ENCODE data around the gene OXLD1. TPM values are rescaled to one million over a fixed set of nuclear protein-coding genes. Genes with fewer than 3 reads are reported as not detected.

The OXLD1 gene
- total RNA-seq, 4 donors from 2014 or later, result 15.5 to 32.2 (median 22.2) TPM

- H3K4me1 ChIP-seq, result no peaks in the 10 kb centered on the region
- intact Hi-C loops (cut with DNase I; ENCODE audit: low total_unique reads), result no loop called here
- no peaks in the 10 kb centered on the region for H3K27me3 ChIP-seq
- H3K9me3 ChIP-seq, result no peaks in the 10 kb centered on the region
- no peak for TF ChIP-seq POLR2A (IDR thresholded peaks at IDR 0.05)
- TF ChIP-seq, protein P1, sequence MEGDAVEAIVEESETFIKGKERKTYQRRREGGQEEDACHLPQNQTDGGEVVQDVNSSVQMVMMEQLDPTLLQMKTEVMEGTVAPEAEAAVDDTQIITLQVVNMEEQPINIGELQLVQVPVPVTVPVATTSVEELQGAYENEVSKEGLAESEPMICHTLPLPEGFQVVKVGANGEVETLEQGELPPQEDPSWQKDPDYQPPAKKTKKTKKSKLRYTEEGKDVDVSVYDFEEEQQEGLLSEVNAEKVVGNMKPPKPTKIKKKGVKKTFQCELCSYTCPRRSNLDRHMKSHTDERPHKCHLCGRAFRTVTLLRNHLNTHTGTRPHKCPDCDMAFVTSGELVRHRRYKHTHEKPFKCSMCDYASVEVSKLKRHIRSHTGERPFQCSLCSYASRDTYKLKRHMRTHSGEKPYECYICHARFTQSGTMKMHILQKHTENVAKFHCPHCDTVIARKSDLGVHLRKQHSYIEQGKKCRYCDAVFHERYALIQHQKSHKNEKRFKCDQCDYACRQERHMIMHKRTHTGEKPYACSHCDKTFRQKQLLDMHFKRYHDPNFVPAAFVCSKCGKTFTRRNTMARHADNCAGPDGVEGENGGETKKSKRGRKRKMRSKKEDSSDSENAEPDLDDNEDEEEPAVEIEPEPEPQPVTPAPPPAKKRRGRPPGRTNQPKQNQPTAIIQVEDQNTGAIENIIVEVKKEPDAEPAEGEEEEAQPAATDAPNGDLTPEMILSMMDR (IDR thresholded peaks at IDR 0.05 in 4 of 5, conservative IDR thresholded peaks at IDR 0.05 in 1 of 5), result no peak
- no peak overlapping the region for H3K27ac ChIP-seq
- H3K36me3 ChIP-seq, result peaks cover 0 to 100% of the 10 kb centered on the region in 2 donors
- no peak overlapping the region for H3K4me3 ChIP-seq
- no peak for ATAC-seq
- in situ Hi-C loops (cut with MboI; ENCODE audit: low sequenced_read_pairs in 4 of 4), result no loop called here
- DNase-seq, result no peak
Observed at GRCh38 chr17:81691608-81692007, 25.2 kb upstream of the OXLD1 start.

- Histone ChIP-seq H3K27ac (no peak overlapping the region), H3K27me3 (no peaks in the 10 kb centered on the region), H3K36me3 (peaks cover 0 to 100% of the 10 kb centered on the region in 2 donors), H3K9me3 (no peaks in the 10 kb centered on the region), H3K4me1 (no peaks in the 10 kb centered on the region), H3K4me3 (no peak overlapping the region)
- TF ChIP-seq, protein P1 (IDR thresholded peaks at IDR 0.05 in 4 of 5, conservative IDR thresholded peaks at IDR 0.05 in 1 of 5), result no peak
- TF ChIP-seq POLR2A (IDR thresholded peaks at IDR 0.05), result no peak
- in situ Hi-C loops (cut with MboI; ENCODE audit: low sequenced_read_pairs in 4 of 4) (no loop called here), intact Hi-C loops (cut with DNase I; ENCODE audit: low total_unique reads) (no loop called here)
- no peak for ATAC-seq
- DNase-seq, result no peak
Observed at GRCh38 chr17:81691196-81691595, 24.8 kb upstream of the OXLD1 start.

- Histone ChIP-seq H3K27ac (no peak overlapping the region), H3K27me3 (no peaks in the 10 kb centered on the region), H3K4me3 (no peak overlapping the region), H3K36me3 (peaks cover 0 to 100% of the 10 kb centered on the region in 2 donors), H3K4me1 (peaks cover 3 to 4% of the 10 kb centered on the region in 2 donors), H3K9me3 (no peaks in the 10 kb centered on the region)
- DNase-seq, result no peak
- no peak for ATAC-seq
- TF ChIP-seq POLR2A (IDR thresholded peaks at IDR 0.05), result no peak
- TF ChIP-seq, protein P1 (IDR thresholded peaks at IDR 0.05 in 4 of 5, conservative IDR thresholded peaks at IDR 0.05 in 1 of 5), result no peak
- in situ Hi-C loops (cut with MboI; ENCODE audit: low sequenced_read_pairs in 4 of 4) (no loop called here), intact Hi-C loops (cut with DNase I; ENCODE audit: low total_unique reads) (no loop called here)
Observed at GRCh38 chr17:81690549-81690948, 24.1 kb upstream of the OXLD1 start.

DNA sequence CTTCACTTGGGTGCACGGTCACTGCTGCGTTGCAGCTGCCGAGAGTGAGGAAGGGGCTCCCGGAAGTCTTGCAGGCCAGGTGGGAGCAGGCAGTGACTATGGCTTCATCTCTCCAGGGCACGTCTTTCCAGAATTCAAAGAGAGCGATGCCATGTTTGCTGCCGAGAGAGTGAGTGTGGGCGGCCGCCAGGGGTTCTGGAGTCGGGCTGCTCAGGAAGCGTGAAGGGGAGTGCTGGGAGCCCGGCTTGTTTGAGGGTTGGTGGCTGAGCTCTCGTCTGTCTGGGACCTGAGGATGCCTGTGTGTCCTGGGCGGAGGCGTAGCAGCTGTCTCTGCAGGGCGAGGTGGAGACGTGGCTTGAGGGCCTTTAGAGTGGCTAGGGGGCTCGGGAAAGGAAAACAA, 23.7 kb upstream of the OXLD1 start:
- Histone ChIP-seq H3K9me3 (no peaks in the 10 kb centered on the region), H3K4me3 (no peak overlapping the region), H3K27me3 (no peaks in the 10 kb centered on the region), H3K4me1 (peaks cover 8% of the 10 kb centered on the region in 2 donors), H3K36me3 (peaks cover 0 to 95% of the 10 kb centered on the region in 2 donors), H3K27ac (no peak overlapping the region)
- ATAC-seq (no peak), DNase-seq (no peak)
- no peak for TF ChIP-seq POLR2A (IDR thresholded peaks at IDR 0.05)
- TF ChIP-seq, protein P1 (IDR thresholded peaks at IDR 0.05 in 4 of 5, conservative IDR thresholded peaks at IDR 0.05 in 1 of 5), result no peak
- in situ Hi-C loops (cut with MboI; ENCODE audit: low sequenced_read_pairs in 4 of 4) (no loop called here), intact Hi-C loops (cut with DNase I; ENCODE audit: low total_unique reads) (no loop called here)

GRCh38 chr17:81688616-81689015, 22.2 kb upstream of the OXLD1 start:
- no peaks in the 10 kb centered on the region for H3K27me3 ChIP-seq
- no peak overlapping the region for H3K27ac ChIP-seq
- no peak for DNase-seq
- peaks cover 14 to 16% of the 10 kb centered on the region in 2 donors for H3K4me1 ChIP-seq
- TF ChIP-seq, protein P1 (IDR thresholded peaks at IDR 0.05 in 4 of 5, conservative IDR thresholded peaks at IDR 0.05 in 1 of 5), result no peak
- TF ChIP-seq POLR2A (IDR thresholded peaks at IDR 0.05), result no peak
- intact Hi-C loops (cut with DNase I; ENCODE audit: low total_unique reads), result no loop called here
- ATAC-seq, result no peak
- no peak overlapping the region for H3K4me3 ChIP-seq
- in situ Hi-C loops (cut with MboI; ENCODE audit: low sequenced_read_pairs in 4 of 4), result no loop called here
- H3K36me3 ChIP-seq, result peaks cover 0 to 80% of the 10 kb centered on the region in 2 donors
- H3K9me3 ChIP-seq, result no peaks in the 10 kb centered on the region

Data from gastrocnemius medialis (tissue), 4 donors.